Neuronal stem cell (in vitro differentiated cells): ENCODE data around the gene DBX1.

Experiments
- DNase-seq: peaks from one replicate; pipeline ENCODE4 v3.0.0-alpha.2; 2013; ENCODE audit warnings: low spot score
- H2AFZ ChIP-seq: one replicate; pipeline ENCODE4 v1.6.1; 2013; ENCODE audit warnings: mild to moderate bottlenecking, low read length, inconsistent platforms
- H2AK5ac ChIP-seq: 2 replicates; pipeline ENCODE4 v1.6.1; 2013; ENCODE audit warnings: low read depth, mild to moderate bottlenecking, inconsistent platforms, low read length, moderate library complexity, mixed read lengths
- H2BK120ac ChIP-seq: 2 replicates; pipeline ENCODE4 v1.6.1; 2013; ENCODE audit warnings: low read depth, mild to moderate bottlenecking, inconsistent platforms, low read length, moderate library complexity, mixed read lengths
- H2BK12ac ChIP-seq: one replicate; pipeline ENCODE4 v1.6.1; 2013; ENCODE audit warnings: low read length, inconsistent platforms
- H2BK15ac ChIP-seq: 2 replicates; pipeline ENCODE4 v1.6.1; 2013; ENCODE audit warnings: mild to moderate bottlenecking, low read length, inconsistent platforms, mixed read lengths
- H2BK5ac ChIP-seq: one replicate; pipeline ENCODE4 v1.6.1; 2013; ENCODE audit warnings: inconsistent platforms, mild to moderate bottlenecking, low read length, moderate library complexity
- H3K14ac ChIP-seq: one replicate; pipeline ENCODE4 v1.6.1; 2013; ENCODE audit warnings: low read length, inconsistent platforms
- H3K18ac ChIP-seq: 2 replicates; pipeline ENCODE4 v1.6.1; 2013; ENCODE audit warnings: low read length, inconsistent platforms
- H3K23ac ChIP-seq: 2 replicates; pipeline ENCODE4 v1.6.1; 2013; ENCODE audit warnings: low read depth, mild to moderate bottlenecking, mixed read lengths, low read length, inconsistent platforms; ENCODE audit not compliant: poor library complexity
- H3K27ac ChIP-seq: replicated peaks from 3 replicates; pipeline ENCODE4 v1.5.1; 2013; ENCODE audit warnings: low read length, inconsistent platforms
- H3K27me3 ChIP-seq, 3 experiments: 2 replicates each; pipeline ENCODE4 v1.6.1; 2013; ENCODE audit warnings: low read length in 3 of 3, mild to moderate bottlenecking in 2 of 3, inconsistent platforms in 1 of 3, low read depth in 1 of 3, mixed read lengths in 1 of 3, moderate library complexity in 1 of 3; ENCODE audit not compliant: control insufficient read depth in 3 of 3, insufficient read depth in 3 of 3
- H3K36me3 ChIP-seq, 2 donors: replicated peaks in 1 of 2; 2 replicates each; pipeline ENCODE4 v1.6.1; 2013; ENCODE audit warnings: low read length in 2 of 2; ENCODE audit not compliant: control insufficient read depth in 2 of 2, insufficient read depth in 2 of 2
- H3K4ac ChIP-seq: 2 replicates; pipeline ENCODE4 v1.6.1; 2013; ENCODE audit warnings: inconsistent platforms, mild to moderate bottlenecking, low read length, moderate library complexity
- H3K4me1 ChIP-seq, 2 donors: 1 replicate in 1 of 2; 2 replicates in 1 of 2; pipeline ENCODE4 v1.6.1; 2013; ENCODE audit warnings: low read length in 2 of 2, low read depth in 1 of 2; ENCODE audit not compliant: control insufficient read depth in 2 of 2, insufficient read depth in 1 of 2
- H3K4me2 ChIP-seq: one replicate; pipeline ENCODE4 v1.6.1; 2013; ENCODE audit warnings: mild to moderate bottlenecking, low read length, inconsistent platforms; ENCODE audit not compliant: insufficient read depth, poor library complexity, severe bottlenecking
- H3K4me3 ChIP-seq, 2 donors: 2 replicates each; pipeline ENCODE4 v1.5.1; 2013; ENCODE audit warnings: low read length in 2 of 2, mild to moderate bottlenecking in 2 of 2, inconsistent platforms in 1 of 2, moderate library complexity in 1 of 2
- H3K79me1 ChIP-seq: one replicate; pipeline ENCODE4 v1.6.1; 2013; ENCODE audit warnings: low read depth, mild to moderate bottlenecking, inconsistent platforms, low read length, moderate library complexity
- H3K9ac ChIP-seq: one replicate; pipeline ENCODE4 v1.6.1; 2013; ENCODE audit warnings: mild to moderate bottlenecking, low read depth, low read length, inconsistent platforms; ENCODE audit not compliant: poor library complexity
- H3K9me3 ChIP-seq, 2 donors: replicated peaks in 1 of 2; 2 replicates each; pipeline versions ENCODE3 to v1.6.1; 2013; ENCODE audit warnings: low read length in 2 of 2, mild to moderate bottlenecking in 2 of 2, inconsistent platforms in 1 of 2, low read depth in 1 of 2, mixed read lengths in 1 of 2, moderate library complexity in 1 of 2; ENCODE audit not compliant: control insufficient read depth in 2 of 2, insufficient read depth in 1 of 2
- H4K8ac ChIP-seq: one replicate; pipeline ENCODE4 v1.6.1; 2013; ENCODE audit warnings: low read depth, mild to moderate bottlenecking, inconsistent platforms, low read length, moderate library complexity
- H4K91ac ChIP-seq: one replicate; pipeline ENCODE4 v1.6.1; 2013; ENCODE audit warnings: low read length, low read depth, mild to moderate bottlenecking, inconsistent platforms; ENCODE audit not compliant: poor library complexity
- WGBS, 2 donors: extraction: QIAGEN DNeasy Blood & Tissue Kit; methylation state at CpG; one replicate each; pipeline ENCODE4 v1.1.7; 2013; ENCODE audit warnings: missing lambda C conversion rate in 2 of 2, mixed read lengths in 1 of 2; ENCODE audit not compliant: insufficient read length in 2 of 2, insufficient replicate concordance in 1 of 2; ENCODE audit errors: extremely low coverage in 2 of 2; 5-methylcytosine and 5-hydroxymethylcytosine counted together

DBX1 gene

DNA sequence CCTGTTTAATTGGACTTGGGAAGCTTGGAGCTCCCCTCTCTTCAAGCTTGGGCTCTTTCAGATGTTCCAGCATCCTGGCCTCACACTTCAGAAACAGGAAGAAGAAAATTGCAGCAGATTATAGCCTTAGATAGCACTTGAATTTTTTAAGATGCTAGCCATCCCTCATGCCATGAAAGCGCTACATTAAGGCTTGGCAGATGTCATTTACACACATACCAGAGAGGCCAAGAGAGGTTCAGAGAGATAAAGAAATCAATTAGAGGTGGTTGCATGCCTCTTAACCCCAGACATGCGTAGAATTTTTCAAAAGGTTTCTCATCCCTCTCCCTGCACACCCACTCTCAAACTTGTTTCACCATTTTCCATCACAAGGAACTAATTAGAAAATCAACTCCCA, 31.9 kb upstream of the DBX1 start:
- DNase-seq, result no peak
- no peak overlapping the region for H4K91ac ChIP-seq
- H2BK120ac ChIP-seq, result no peak overlapping the region
- H3K18ac ChIP-seq, result no peak overlapping the region
- no peak overlapping the region for H2BK5ac ChIP-seq
- H3K36me3 ChIP-seq, result no peaks in the 10 kb centered on the region
- H3K4ac ChIP-seq, result no peak overlapping the region
- no peak overlapping the region for H2BK15ac ChIP-seq
- no peak overlapping the region for H2AFZ ChIP-seq
- H3K9me3 ChIP-seq, result no peaks in the 10 kb centered on the region
- H3K9ac ChIP-seq, result no peak overlapping the region
- no peak overlapping the region for H3K27ac ChIP-seq
- H2BK12ac ChIP-seq, result no peak overlapping the region
- no peak overlapping the region for H3K4me3 ChIP-seq
- WGBS, 2 donors, result no CpG with 5 or more reads among the region's 2 CpGs
- H3K23ac ChIP-seq, result no peak overlapping the region
- no peak overlapping the region for H2AK5ac ChIP-seq
- H3K79me1 ChIP-seq, result no peaks in the 10 kb centered on the region
- H3K4me1 ChIP-seq, result peaks cover 0 to 14% of the 10 kb centered on the region in 2 donors
- H3K27me3 ChIP-seq, result peaks cover 0 to 56% (median 0%) of the 10 kb centered on the region in 3 experiments
- H4K8ac ChIP-seq, result no peak overlapping the region
- H3K14ac ChIP-seq, result no peak overlapping the region
- H3K4me2 ChIP-seq, result no peak overlapping the region

DNA sequence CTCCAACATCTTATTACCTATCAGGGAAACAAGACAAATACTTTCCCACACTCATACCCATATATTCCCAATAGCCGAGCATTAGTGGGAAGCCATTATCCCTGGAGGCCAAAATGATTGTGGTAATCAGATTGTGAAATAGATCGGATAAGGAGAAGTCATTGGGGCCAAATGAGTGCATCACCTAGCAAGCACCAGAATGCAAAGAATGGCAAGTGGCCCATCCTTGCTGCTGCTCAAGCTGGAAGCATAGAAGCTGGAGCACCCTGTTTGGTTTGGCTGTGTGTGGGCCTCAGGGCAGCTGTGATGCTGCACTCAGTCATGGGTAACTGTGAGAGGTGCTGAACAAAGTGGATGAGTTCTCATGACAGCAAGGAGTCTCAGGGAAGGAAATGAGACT, 18.7 kb upstream of the DBX1 start:
- Histone ChIP-seq H3K9me3 (peaks cover 0 to 8% of the 10 kb centered on the region in 2 donors), H3K36me3 (no peaks in the 10 kb centered on the region), H3K4me2 (no peak overlapping the region), H3K14ac (no peak overlapping the region), H3K79me1 (no peaks in the 10 kb centered on the region), H3K9ac (no peak overlapping the region), H4K91ac (no peak overlapping the region), H3K4me1 (peaks cover 0 to 11% of the 10 kb centered on the region in 2 donors), H2BK5ac (no peak overlapping the region), H3K27ac (no peak overlapping the region), H2BK12ac (no peak overlapping the region), H2BK120ac (no peak overlapping the region), H3K23ac (no peak overlapping the region), H2BK15ac (no peak overlapping the region), H2AK5ac (no peak overlapping the region), H3K4me3 (no peak overlapping the region), H4K8ac (no peak overlapping the region), H3K18ac (no peak overlapping the region), H3K27me3 (peaks cover 0 to 46% (median 0%) of the 10 kb centered on the region in 3 experiments), H3K4ac (no peak overlapping the region), H2AFZ (no peak overlapping the region)
- WGBS, 2 donors, result no CpG with 5 or more reads among the region's 2 CpGs
- DNase-seq, result no peak

DNA sequence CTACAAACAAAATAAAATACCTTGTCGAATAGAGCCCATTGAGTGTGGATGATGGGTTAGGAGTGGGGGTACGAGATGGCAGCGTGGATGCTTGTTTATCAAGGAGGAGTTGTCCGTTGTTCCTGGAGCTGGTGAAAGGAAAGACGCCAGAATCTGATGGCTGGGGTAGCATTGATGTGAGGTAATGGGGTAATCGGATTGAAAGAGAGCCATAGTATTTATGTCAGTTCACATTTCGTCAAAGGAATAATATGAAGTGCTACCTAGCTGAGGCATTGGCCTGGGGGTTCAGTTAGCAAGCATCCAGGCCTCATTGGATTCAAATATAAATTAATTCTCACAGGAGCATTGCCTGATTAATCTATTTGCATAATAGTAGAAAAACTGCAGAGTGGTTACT, 16.9 kb upstream of the DBX1 start:
- Histone ChIP-seq H3K18ac (no peak overlapping the region), H3K9ac (no peak overlapping the region), H2BK12ac (no peak overlapping the region), H2BK120ac (no peak overlapping the region), H2BK5ac (no peak overlapping the region), H3K23ac (no peak overlapping the region), H2AK5ac (no peak overlapping the region), H3K4me3 (no peak overlapping the region), H3K9me3 (peaks cover 0 to 7% of the 10 kb centered on the region in 2 donors), H2BK15ac (no peak overlapping the region), H3K27me3 (peaks cover 0 to 60% (median 0%) of the 10 kb centered on the region in 3 experiments), H4K8ac (no peak overlapping the region), H3K79me1 (no peaks in the 10 kb centered on the region), H4K91ac (no peak overlapping the region), H3K4me1 (peaks cover 0 to 11% of the 10 kb centered on the region in 2 donors), H3K36me3 (no peaks in the 10 kb centered on the region), H3K4ac (no peak overlapping the region), H3K27ac (peak overlapping the region; percentile 16), H3K14ac (no peak overlapping the region), H3K4me2 (no peak overlapping the region), H2AFZ (no peak overlapping the region)
- no peak for DNase-seq
- WGBS, 2 donors, result no CpG with 5 or more reads among the region's 7 CpGs

DNA sequence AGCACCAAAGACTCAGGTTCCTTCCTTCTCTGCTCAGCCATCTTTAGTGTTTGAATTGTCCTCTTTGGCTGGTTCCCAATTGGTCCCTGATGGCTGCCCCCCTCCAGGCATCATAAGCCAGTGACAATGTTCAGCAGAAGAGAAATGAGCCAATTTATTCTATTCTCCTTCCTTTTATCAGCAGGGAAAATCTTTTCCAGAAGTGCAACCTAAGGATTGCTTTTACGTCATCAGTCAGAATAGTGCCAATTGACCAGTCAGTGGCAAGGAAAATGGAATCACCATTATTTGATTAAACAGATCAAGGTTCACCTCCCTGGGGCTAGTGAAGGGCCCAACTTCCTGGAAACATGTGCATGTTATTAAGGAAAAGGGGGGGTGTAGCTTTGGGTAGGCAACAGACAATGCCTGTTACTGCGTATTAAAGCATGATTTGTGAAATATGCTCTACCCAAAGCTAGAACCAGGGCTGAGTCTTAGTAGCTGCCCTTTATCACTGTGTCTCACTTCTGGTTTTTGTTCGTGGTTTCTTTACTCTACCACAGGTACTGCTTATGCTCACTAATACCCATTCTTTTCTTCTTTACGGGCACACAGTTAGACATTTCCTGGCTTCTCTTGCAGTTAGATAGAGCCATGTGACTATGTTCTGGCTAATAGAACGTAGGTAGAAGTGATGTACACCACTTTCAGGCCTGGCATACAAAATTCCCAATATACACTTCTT, 12.6 kb upstream of the DBX1 start:
- WGBS, 2 donors, result no CpG with 5 or more reads among the region's 5 CpGs
- no peak overlapping the region for H3K27ac ChIP-seq

More for the DNA sequence above, 12.6 kb upstream of the DBX1 start:
- no peak overlapping the region for H3K14ac ChIP-seq
- DNase-seq, result no peak
- no peak overlapping the region for H2BK15ac ChIP-seq
- no peaks in the 10 kb centered on the region for H3K36me3 ChIP-seq
- no peak overlapping the region for H3K4me3 ChIP-seq
- H2AK5ac ChIP-seq, result no peak overlapping the region
- H4K91ac ChIP-seq, result no peak overlapping the region
- no peak overlapping the region for H3K4ac ChIP-seq
- no peak overlapping the region for H3K4me2 ChIP-seq
- H3K27me3 ChIP-seq, result peaks cover 0 to 54% (median 0%) of the 10 kb centered on the region in 3 experiments
- H3K23ac ChIP-seq, result no peak overlapping the region
- no peak overlapping the region for H2BK120ac ChIP-seq
- no peak overlapping the region for H4K8ac ChIP-seq
- H3K79me1 ChIP-seq, result no peaks in the 10 kb centered on the region
- H3K18ac ChIP-seq, result no peak overlapping the region
- no peak overlapping the region for H2BK12ac ChIP-seq
- H3K4me1 ChIP-seq, result peaks cover 0 to 8% of the 10 kb centered on the region in 2 donors
- H2AFZ ChIP-seq, result no peak overlapping the region
- peaks cover 0 to 6% of the 10 kb centered on the region in 2 donors for H3K9me3 ChIP-seq
- H2BK5ac ChIP-seq, result no peak overlapping the region
- no peak overlapping the region for H3K9ac ChIP-seq
